GM12864 (cell line): ENCODE data around the gene GPR158.

Source experiments
- DNase-seq: peaks from one replicate; pipeline ENCODE4 v3.0.0-alpha.2; 2011; ENCODE audit warnings: low read depth
- H3K4me3 ChIP-seq: 2 replicates; pipeline ENCODE4 v1.5.1; 2011; ENCODE audit warnings: mild to moderate bottlenecking, low read depth, low read length, control low read depth
- CTCF ChIP-seq: IDR thresholded peaks from 2 replicates; pipeline ENCODE4 v1.5.1; 2011; ENCODE audit warnings: low read depth, mild to moderate bottlenecking, moderate library complexity, low read length, control low read depth, inconsistent platforms; ENCODE audit errors: missing control alignments

Gene GPR158

DNA sequence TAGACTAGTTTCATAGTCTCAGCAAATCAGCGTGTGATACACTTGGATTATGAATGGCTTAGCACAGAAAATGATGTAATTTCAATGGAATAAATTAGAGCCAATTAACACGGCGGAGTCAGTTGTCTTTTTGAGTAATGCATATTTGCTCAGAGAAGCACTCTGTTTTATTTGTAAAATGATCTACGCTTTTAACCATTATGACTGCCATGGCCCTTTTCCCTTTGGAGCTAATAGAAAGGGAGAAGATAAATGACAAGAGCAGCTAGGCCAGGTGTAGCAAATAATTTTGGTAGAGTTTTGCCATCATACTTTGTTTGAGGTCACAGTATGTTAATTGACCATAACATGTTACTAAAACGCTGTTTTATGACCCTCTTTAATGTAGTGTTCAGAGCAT is 86.8 kb downstream of the GPR158 start:
- TF ChIP-seq CTCF: no peak
- H3K4me3 ChIP-seq: no peak overlapping the region
- DNase-seq: no peak

GRCh38 chr10:25263931-25264330 is 89.1 kb downstream of the GPR158 start:
- no peak overlapping the region for H3K4me3 ChIP-seq

GRCh38 chr10:25278180-25278579 is 103.4 kb downstream of the GPR158 start:
- TF ChIP-seq CTCF: no peak
- no peak for DNase-seq
- H3K4me3 ChIP-seq: no peak overlapping the region

More at GRCh38 chr10:25263931-25264330, 89.1 kb downstream of the GPR158 start:
- TF ChIP-seq CTCF: no peak
- DNase-seq: no peak

DNA sequence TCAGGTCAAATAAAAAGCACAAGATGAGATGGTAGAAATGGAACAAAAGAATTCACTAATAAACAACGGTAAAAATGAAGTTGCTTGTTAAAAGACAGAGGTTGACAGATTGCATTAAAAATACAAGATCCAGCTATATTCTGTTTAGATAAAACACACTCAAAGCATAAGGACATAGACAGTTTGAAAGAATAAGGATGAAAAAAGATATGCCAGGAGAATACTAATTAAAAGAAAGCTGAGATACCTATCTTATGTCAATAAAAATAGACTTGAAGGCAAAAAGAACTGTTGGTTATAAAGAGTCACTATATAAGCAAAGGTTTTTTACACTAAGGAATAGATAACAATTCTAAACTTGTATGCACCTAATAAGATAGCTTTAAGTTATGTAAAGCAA is 105.3 kb downstream of the GPR158 start:
- DNase-seq: no peak
- TF ChIP-seq CTCF: no peak
- H3K4me3 ChIP-seq: no peak overlapping the region

GRCh38 chr10:25280573-25280972 is 105.8 kb downstream of the GPR158 start:
- no peak for DNase-seq
- no peak overlapping the region for H3K4me3 ChIP-seq
- no peak for TF ChIP-seq CTCF

GRCh38 chr10:25285809-25286208 is 111.0 kb downstream of the GPR158 start:
- TF ChIP-seq CTCF: no peak
- DNase-seq: no peak
- no peak overlapping the region for H3K4me3 ChIP-seq

GRCh38 chr10:25288181-25288580 is 113.4 kb downstream of the GPR158 start:
- TF ChIP-seq CTCF: no peak
- H3K4me3 ChIP-seq: no peak overlapping the region
- no peak for DNase-seq
